SW480 (cell line): ENCODE measurements around the gene GLYAT.
"Not testable (repeated sequence)": the region's sequence is repeated elsewhere in the genome, so short reads cannot be mapped to it uniquely, and the experiment has no call there.

Experiments
- DNase-seq: peaks from one replicate; pipeline ENCODE4 v3.0.0-alpha.2; 2016; ENCODE audit warnings: low spot score

GLYAT gene

DNA sequence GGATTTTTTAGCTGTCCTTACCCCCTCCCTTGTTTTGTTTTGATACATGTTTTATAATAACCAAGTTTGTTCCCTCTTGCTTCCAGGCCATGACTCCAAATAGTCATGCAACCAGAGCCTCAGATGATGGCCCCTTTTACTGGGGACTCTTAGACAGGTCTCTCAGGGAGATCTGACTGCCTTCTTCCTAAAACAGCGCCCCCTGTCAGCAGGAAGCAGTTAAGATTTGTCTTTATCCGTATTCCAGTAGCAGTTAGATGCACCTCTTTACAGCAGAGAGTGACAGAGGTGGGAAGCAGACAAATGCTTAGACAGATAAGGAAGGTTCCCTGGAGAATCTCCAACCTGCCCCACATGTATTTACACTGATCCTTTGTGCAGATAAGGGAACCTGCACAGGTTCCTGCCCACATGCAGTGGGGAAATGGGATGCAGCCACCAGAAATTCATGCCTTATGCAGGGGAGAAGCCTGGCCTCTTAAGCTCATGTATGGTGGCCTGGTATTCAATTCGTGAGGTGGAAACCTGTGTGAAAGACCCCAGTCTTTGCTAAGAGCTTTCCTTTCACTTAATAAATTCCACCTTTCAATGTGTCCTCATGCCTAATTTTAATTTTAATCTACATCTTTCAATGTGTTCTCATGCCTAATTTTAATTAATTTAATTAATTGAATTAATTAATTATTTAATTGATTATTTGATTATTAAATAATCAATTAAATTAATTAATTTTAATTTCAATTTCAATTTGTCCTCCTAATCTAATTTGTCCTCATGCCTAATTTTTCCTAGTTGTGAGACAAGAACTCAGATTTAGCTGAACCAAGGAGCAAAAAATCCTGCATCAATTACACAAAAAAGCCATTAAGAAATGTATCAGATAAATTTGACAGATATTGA lies 11.5 kb upstream of the GLYAT start:
- DNase-seq = no peak

- DNase-seq = no peak
Observed at GRCh38 chr11:58742140-58742539, 10.4 kb upstream of the GLYAT start.

- DNase-seq = no peak
Observed at GRCh38 chr11:58741127-58741526, 9.4 kb upstream of the GLYAT start.

DNA sequence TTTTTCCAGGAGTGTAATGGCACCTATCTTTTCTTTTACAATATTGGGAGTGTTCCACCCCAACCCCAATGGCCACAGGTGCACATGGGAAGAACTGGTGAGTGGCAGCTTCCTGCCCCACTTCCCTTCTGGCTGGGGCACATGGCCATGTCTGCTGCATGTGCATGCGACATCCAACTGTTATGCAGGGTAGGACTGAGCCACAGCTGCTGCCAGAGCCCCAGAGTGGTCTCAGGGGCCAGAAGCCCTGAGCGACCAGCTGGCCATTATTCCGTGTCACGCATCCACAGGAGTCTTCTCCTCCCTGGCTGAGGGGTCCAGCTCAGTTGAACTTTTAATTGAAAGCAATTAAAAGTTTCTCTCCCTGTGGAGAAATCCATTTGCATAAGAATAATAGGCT lies 8.7 kb upstream of the GLYAT start:
- DNase-seq = no peak

- DNase-seq = no peak
Observed at GRCh38 chr11:58739725-58740430, 8.1 kb upstream of the GLYAT start.

- peak; percentile 20 for DNase-seq
Observed at GRCh38 chr11:58734681-58735490, 3.1 kb upstream of the GLYAT start.

DNA sequence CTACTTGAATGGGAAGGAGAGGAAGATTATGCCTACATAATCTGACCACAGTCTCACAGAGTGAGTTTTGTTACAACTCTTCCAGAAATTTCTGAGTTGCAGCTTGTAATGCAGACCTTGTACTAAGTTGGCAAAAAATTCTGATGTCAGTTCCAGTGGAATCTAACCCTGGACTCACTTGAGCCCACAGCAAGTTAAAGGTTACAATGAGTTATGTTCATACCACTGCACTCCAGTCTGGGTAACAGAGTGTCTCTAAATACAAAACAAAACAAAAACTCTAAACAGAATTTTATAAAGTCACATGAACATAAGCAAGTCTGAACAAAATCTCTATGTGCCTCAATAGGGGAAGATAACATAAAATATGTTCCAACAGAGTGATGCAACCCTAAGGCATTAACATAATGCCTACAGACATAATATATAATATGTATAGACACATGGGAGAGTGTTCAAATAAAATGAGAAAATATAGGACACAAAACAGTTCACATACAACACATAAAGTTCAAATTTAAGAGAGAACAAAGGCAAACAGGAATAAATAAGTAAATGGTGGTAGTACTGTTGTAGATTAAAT lies 1.1 kb downstream of the GLYAT start:
- DNase-seq = no peak

GRCh38 chr11:58727415-58727797 lies 4.3 kb downstream of the GLYAT start:
- no peak for DNase-seq

DNA sequence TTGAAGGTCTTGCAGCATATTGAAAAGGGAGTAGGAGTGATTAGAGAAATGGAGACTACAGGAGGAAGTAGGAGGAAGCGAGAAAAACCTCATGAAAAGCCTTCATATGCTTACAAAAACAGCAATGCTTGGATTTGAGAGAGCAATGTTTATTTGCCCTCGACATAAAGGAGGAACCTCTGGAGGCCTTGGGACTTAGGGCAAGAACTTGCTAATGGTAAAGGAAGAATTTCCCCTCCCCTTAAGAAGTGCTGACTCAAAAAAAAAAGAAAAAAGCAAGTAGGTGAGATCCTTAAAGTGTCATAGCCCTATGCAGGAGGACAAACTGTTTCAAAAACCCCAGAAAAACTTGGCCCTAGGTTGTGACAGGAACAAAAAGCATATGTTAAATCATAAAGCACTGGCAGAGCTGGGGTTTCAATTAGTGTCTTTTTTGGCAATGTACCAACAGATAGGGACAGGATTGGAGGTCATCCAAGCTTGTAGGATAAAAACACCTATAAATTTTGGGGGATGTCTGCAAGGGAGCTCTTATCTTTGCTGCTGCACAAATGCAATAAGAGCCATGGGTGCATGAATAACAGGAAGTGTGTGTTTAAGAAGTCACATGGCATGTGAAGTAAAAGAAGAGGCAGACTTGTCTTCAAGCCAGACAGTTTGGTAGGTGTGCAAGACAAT lies 4.9 kb downstream of the GLYAT start:
- no peak for DNase-seq

GRCh38 chr11:58719406-58720117 lies 12.2 kb downstream of the GLYAT start:
- no peak for DNase-seq

GRCh38 chr11:58712531-58712930 lies 19.2 kb downstream of the GLYAT start:
- no peak for DNase-seq

DNA sequence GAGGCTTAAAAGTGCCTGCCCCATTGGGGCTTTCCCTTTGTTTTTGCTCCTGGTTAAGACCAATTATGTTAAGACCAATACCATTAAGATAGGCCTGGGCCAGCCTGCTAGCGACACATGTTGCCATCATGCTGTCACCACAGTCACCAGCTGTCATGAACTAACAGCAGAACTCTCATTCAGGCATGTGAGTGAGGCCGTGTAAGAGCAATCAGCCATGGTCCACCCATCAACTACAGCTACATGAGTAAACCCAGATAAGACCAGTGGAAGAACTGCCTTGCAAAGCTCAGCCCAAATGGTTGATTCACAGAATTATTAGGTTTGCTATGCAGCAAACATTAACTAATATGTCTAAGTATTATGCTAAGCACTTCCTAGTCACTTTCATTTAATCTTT lies 19.9 kb downstream of the GLYAT start:
- DNase-seq = no peak

DNA sequence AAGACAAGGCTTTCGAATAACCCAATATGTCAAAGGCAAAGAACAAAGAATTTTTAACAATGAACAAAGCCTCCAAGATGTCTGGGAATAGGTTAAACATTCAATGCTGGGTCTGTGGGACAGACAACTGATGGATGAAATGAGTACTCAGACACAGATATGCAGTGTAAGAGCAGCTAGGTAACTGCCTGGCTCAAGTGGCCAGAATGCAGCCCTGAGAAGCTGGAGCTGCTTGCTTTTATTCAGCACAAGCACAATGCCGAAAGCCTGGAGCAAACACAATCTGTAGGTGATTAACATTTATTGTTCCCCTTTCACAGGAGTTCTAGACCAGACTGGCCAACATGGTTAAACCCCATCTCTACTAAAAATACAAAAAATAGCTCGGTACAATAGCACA lies 24.0 kb downstream of the GLYAT start:
- no peak for DNase-seq

- not testable (repeated sequence) for DNase-seq
Observed at GRCh38 chr11:58696825-58697224, 34.9 kb downstream of the GLYAT start.

DNA sequence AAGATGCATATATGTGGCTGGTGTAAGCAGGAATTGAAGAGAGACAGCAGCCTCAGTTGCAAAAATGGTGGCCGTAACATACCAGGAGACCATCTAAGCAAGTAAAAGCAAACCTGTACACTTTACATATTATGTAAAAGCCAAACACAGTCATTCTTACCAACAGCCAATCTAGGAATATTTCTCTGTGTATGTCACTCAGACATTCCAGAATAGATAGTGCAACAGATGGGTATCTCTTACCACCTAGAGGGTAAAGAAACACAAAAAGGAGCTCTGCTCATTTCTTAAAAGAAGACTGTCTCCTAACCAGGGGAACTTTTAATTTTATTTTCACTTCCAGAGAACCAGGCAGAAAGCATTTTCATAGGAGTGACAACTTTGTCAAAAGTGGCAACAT lies 38.7 kb downstream of the GLYAT start:
- DNase-seq = no peak

DNA sequence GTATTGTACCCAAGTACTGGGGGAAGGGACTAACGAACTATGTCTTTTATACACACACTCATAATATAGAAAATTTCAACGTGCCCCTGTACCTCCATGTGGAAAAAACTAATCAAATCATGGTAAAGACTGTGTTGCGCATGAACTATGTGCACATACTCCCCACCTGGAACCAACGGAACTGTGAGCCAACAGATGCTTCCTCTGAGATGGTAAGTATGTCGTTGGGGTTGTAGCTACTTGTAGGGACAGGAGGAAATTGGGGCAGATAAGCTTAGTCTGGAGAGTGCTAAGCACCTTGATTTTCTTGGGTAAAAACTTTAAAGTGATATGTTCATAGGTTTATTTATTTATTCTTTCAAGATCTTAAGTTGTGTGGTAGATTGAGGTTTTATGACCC lies 40.1 kb downstream of the GLYAT start:
- no peak for DNase-seq

DNA sequence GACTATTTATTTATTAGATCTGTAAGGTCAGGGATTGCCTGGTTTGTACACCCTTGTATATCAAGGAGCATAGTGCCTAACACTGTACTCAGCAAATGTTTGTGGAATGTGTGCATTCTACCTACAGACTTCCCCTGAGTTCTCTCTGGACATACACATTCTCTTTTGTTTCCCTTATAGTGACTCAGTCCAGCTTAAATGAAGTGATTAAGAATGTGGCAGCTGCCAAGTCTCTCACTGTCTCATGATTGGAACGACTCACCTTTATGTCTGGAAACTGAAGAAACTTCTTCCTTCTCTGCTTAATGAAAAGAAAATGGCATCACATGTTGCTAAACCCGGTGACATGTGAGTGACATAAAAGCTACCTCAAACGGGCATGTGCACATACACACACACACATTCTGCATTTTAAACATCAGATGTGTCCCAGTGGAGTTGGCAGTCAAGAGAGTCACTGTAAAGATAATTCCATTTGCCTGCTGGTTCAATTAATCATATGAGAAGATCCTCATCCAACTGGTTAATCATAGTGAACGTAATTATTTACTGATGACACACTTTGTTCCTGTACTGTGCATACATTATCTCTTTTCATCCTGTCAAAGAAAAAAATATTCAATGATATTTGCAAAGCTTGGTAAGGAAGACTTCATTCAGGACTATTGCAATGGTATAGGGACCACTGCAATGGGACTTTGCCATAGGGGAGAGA lies 42.8 kb downstream of the GLYAT start:
- DNase-seq = no peak

DNA sequence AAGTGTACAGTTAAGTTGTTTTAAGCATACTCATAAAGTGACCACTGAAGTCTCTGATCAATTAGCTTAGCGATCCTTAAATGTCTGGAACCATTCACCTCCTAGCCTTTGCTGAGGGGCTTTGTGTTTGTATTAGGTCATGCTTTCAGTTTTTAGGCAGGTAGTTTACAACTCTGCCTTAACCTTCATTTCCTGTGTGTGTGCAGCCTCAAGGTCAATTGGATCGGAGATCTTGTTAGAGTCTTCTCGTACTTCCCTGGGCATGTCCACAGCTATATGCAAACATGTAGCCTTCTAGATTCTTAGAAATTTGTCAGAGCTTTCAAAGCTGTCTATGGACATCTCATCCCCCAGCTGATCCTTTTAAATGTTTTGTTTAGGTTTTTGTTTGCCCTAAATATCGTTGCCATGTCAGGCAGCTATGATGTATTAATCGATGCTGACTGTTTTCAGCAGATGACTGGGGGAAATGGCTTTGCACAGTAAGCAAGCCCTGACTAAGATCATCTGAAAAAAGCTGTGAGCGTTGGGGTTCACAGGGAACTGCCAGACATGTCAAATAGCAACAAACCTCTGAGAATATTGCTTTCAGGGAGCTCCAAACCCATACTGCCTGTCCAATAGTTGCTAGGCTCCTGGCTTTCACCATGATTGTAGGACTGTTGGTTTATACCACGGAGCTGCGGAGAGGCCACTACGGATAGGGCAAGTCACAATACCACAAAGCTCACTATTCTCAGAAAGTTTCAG lies 45.6 kb downstream of the GLYAT start:
- no peak for DNase-seq

GRCh38 chr11:58682660-58683059 lies 49.1 kb downstream of the GLYAT start:
- DNase-seq = not testable (repeated sequence)

GRCh38 chr11:58677536-58677935 lies 54.2 kb downstream of the GLYAT start:
- not testable (repeated sequence) for DNase-seq
